ENCODE results near the gene ZNF142.

DNA sequence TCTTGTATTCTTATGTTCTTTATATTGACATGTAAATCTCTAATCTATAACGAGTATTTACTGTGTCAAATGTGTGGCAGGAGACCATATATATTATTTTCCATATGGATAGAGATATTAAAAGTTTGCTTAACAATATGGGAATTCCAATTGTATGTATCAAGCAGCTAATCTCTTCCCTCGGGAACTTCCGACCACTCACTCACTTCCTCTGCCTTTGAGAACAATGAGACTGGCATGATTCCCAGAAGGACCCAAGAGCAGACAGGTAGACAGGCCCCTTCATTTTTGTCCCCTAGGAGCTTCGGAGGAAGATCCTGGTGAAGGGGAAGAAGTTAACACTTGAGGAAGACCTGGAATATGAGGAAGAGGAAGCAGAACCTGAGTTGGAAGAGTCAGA is 27.6 kb downstream of the ZNF142 start:
- TF ChIP-seq, protein P1, sequence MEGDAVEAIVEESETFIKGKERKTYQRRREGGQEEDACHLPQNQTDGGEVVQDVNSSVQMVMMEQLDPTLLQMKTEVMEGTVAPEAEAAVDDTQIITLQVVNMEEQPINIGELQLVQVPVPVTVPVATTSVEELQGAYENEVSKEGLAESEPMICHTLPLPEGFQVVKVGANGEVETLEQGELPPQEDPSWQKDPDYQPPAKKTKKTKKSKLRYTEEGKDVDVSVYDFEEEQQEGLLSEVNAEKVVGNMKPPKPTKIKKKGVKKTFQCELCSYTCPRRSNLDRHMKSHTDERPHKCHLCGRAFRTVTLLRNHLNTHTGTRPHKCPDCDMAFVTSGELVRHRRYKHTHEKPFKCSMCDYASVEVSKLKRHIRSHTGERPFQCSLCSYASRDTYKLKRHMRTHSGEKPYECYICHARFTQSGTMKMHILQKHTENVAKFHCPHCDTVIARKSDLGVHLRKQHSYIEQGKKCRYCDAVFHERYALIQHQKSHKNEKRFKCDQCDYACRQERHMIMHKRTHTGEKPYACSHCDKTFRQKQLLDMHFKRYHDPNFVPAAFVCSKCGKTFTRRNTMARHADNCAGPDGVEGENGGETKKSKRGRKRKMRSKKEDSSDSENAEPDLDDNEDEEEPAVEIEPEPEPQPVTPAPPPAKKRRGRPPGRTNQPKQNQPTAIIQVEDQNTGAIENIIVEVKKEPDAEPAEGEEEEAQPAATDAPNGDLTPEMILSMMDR (IDR thresholded peaks at IDR 0.05) = no peak
- TF ChIP-seq POLR2A (IDR thresholded peaks at IDR 0.05) = no peak

All from uterus (tissue), 2 donors.